GM20431 (cell line): ENCODE results near the gene CLEC18C.
"Not testable (repeated sequence)": the region's sequence is repeated elsewhere in the genome, so short reads cannot be mapped to it uniquely, and the experiment has no call there.

Source experiments
- in situ Hi-C: fragments of 300-500 bp; cut with MseI, MboI; formaldehyde crosslinking; loops from one replicate; pipeline ENCODE4 v1.15.0; 2020; ENCODE audit warnings: low sequenced_read_pairs; ENCODE audit not compliant: unreplicated experiment

CLEC18C gene

GRCh38 chr16:70158261-70158939, 15.2 kb upstream of the CLEC18C start:
- in situ Hi-C loops = no loop called here

DNA sequence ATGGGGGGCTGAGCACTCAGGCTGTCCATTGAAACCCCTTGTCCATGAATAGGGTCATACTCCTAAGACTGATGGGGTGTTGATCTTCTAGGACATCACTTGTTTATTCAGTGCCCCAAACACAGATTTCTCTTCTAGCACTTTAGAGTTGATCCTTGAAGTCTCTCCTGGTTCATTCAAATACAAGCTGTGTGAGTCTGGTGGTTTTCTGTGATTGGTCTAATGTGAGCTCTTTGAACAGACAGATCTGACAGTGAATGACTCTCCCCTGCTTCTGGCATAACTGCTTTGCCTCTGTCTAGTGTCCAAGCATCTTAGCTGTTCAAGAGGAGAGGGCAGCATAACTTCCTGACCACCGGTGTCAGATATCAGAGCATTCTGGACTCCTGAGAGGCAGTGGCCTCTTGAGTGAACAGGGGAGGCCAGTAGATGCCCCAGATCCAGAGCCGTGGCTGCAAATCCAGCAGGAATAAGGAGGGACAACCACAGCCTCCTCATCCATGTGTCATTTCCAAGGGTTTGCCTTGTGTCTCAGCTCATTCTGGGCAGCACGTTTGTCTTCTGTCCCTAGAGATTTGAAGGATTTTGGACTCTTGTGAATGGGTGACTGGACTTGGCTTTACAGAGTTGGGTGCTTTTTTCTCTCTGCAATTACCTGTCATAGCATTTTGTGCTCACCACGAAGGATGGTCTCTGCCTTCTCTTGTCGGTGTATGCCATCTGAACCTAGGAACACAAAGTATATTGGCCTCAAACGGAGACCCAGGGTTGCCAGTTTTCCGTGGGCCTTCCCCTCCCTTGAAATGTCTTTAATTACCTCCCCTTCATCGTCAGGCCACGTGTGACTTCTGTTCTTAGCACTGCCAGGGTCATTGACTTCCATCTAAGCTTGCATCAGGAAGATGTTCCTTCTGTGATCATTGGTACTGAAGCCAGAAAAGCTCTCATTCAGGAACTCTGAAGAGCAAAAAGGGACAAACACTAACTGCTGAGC, 13.9 kb upstream of the CLEC18C start:
- in situ Hi-C loops = no loop called here

- in situ Hi-C loops = no loop called here
Measured at GRCh38 chr16:70160388-70160787, 13.2 kb upstream of the CLEC18C start.

DNA sequence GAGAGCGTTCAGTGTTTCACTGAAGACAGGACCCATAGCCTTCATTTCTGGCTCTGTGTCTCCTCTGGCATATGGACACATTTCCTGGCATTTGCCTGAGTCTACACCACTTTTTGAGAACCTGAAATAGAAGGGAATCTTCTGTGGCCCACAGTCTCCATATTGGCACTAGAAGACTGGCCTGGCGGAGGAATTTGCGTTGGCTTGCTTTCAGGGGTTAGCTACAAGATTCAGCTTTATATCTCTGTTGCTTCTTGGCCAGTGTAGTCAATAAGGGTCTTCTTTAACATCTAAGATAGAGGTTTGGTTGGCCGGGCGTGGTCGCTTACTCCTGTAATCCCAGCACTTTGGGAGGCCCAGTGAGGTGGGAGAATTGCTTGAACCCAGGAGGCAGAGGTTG, 12.8 kb upstream of the CLEC18C start:
- in situ Hi-C loops = no loop called here

DNA sequence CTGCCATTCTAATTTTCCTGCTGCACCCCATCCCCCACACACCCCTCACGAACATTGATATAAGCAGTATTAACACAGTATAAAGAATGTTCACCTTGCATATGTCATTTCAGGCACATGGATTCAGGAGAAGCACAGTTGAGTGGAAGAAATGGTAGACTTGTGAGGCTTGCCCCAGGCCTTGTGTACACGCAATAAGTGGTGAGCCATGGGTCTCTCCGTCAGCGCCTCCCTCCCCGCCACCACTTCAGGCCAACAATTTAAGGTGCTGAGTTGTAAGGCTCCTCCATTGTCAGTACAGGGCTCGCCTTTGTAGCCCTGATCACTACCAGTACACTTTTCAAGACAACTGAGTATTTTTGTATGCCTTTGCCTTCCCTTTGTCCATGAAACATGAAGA, 12.2 kb upstream of the CLEC18C start:
- in situ Hi-C loops = no loop called here

GRCh38 chr16:70162041-70162451, 11.5 kb upstream of the CLEC18C start:
- in situ Hi-C loops = no loop called here

- in situ Hi-C loops = no loop called here
Measured at GRCh38 chr16:70163596-70163995, 10.0 kb upstream of the CLEC18C start.

- in situ Hi-C loops = not testable (repeated sequence)
Measured at GRCh38 chr16:70166688-70167087, 6.9 kb upstream of the CLEC18C start.

DNA sequence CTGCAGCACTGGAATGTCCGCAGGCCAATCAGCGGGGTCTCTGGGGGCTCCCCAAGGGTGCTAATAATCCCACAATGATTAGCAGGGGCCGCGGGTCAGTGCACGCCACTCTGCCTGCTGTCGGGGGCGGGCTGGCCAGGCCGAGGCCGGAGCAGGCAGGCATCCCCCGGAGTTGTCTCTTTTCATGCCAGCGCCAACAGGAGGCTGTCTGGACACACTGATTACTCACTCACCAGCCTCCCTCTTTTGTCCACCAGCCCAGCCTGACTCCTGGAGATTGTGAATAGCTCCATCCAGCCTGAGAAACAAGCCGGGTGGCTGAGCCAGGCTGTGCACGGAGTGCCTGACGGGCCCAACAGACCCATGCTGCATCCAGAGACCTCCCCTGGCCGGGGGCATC, 329 bp downstream of the CLEC18C start:
- in situ Hi-C loops = not testable (repeated sequence)

DNA sequence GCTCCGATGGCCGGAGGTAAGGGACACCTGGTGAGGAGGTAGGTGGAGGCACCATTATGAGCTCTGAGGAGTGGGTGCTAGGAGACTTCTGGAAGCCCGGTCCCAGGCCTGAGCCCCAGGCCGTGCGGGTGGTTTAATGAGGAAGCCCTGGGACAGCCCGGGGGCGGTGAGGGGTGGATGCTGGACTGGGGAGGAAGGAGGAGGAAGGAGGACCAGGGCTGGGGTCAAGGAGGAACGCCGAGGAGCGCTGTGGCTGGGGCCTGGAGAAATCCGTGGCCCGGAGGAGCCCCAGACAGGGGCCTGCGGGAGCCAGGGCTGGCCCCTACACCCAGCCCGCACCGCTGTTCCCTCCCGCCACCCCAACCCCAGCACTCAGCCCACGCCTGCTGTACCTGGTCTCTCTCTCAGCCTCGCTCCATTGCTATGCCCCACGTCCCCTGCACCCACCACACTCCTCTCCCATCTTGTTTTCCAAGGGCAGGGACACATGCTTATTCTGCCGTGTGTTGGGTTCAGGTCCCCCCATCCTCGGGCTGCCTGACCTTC, 873 bp downstream of the CLEC18C start:
- in situ Hi-C loops = not testable (repeated sequence)

DNA sequence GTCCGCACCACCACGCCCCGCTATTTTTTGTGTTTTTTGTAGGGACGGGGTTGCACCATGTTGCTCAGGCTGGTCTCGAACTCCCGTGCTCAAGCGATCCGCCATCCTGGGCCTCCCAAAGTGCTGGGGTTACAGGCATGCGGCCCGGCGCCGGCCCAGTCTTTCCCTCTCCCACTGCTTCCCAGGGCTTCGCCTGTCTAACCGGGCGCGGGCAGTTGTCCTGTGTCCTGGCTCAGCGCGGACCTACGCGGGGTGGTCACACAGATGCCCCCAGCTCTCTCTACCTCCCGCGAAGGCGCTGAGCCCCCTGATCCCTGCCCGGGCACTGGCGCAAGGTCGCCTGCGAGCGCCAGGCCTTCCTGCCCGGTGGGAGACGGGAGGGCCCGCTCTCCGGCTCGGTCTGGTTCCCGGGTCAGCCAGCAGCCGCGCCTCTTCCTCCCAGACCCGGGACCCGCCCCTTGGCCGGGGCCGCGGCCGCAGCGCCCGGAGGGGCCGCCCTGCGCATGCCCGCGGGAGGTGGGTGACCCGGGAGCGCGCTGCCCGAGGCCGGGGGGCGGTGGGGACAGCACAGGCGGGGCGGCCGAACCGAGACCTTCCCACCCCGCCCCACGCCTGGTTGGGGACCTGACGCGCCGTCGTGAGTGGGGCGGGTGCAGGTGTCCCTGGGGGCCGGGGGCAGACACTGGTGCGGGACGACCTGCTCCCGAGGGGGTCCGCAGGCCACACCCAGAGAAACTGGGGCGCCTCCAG, 14.4 kb downstream of the CLEC18C start:
- in situ Hi-C loops = not testable (repeated sequence)

- in situ Hi-C loops = not testable (repeated sequence)
Measured at GRCh38 chr16:70188608-70188915, 15.0 kb downstream of the CLEC18C start.

GRCh38 chr16:70190574-70190973, 17.0 kb downstream of the CLEC18C start:
- in situ Hi-C loops = not testable (repeated sequence)

DNA sequence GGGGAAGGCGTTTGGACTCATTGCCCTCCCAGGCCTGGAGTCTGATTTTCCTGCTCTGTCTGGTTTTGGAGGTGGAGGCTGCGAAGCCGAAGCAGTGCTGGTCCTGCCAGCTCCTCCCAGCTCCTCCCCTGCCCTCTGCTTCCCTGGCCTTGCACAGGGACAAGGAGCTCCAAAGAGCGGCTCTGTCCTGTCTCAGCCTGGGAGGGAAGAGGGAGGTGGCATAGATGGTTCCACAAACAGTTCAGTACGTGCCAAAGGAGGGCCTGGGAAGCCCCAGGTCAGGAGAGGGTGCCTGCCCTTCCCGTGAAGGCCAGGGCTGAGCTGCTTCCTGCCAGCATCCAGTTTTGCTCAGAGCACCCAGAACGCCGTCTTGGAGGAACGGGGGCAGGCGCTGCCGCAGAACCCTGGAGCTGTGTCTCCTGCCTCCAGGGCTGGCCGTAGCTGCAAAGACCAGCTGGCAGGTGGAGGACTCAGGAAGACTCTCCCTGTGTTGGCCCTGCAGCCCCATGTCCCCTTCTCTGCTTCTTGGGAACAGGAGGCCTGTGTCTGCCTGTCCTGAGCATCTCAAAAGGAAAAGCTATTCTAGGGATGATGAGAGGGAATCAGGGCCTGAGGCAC, 23.2 kb downstream of the CLEC18C start:
- in situ Hi-C loops = not testable (repeated sequence)

DNA sequence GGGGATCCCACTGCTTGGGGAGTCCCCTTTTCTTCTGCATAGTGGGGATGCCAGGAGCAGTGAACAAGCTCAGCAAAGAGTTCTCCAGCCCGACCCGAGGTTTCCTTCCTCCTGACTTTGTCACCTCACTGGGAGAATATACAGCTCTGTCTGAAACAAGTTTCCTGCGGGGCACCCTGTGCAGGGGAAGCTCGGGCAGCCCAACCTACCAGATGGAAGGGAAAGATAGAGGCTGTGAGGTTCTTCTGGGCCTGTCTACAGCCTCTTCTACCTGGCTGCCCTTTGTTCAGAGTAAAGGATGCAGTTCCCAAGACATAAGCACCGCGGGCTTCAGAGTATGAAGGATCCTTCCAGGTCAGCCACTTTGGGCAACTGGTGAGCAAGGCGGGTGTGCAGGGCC, 24.0 kb downstream of the CLEC18C start:
- in situ Hi-C loops = not testable (repeated sequence)

DNA sequence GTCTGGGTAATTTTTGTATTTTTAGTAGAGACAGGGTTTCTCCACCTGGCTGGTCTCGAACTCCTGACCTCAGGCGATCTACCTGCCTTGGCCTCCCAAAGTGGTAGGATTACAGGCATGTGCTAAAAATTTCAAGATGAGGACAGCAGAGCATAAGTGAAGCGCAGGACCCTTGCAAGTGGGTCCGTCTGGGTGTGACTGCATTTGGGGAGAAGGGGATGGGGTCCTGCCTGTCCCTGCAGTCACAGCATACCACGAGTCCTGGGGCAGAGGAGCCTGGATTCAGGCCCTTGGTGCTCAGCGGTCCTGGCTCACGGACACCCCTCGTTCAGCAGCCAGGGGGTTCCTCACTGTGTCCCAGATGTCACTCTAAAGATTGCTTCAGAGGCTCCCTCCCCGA, 24.6 kb downstream of the CLEC18C start:
- in situ Hi-C loops = not testable (repeated sequence)

DNA sequence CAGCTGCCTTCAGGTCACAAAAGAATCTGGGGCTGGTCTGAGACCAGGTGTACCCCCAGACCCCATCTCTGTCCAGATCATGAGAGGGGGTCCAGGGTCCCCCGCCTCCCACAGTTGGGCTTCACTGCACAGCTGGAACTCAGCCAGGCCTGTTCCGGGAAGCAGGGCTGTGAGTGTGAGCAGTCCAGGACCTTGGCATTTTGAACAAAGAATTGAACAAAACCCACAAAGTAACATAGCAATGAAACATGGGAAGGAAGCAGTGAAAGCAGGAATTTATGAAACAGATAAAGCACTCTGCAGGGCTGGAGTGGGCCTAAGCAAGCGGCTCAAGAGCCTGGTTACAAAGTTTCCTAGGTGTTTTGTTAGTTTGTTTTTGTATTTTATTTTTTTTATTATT, 25.1 kb downstream of the CLEC18C start:
- in situ Hi-C loops = not testable (repeated sequence)

DNA sequence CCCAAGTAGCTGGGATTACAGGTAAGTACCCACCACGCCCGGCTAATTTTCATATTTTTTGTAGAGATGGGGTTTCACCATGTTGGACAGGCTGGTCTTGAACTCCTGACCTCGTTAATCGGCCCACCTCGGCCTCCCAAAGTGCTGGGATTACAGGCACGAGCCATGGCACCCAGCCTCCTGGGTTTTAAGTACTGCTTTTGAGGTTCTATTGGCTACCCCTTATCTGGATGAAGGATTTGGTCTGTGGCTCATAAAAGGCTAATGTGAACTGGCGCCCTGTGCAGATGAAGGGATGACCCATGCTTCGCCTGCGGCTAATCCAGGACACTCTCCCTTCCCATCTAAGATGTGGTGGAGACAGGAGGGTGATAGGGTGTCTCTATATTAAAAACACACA, 25.6 kb downstream of the CLEC18C start:
- in situ Hi-C loops = not testable (repeated sequence)

DNA sequence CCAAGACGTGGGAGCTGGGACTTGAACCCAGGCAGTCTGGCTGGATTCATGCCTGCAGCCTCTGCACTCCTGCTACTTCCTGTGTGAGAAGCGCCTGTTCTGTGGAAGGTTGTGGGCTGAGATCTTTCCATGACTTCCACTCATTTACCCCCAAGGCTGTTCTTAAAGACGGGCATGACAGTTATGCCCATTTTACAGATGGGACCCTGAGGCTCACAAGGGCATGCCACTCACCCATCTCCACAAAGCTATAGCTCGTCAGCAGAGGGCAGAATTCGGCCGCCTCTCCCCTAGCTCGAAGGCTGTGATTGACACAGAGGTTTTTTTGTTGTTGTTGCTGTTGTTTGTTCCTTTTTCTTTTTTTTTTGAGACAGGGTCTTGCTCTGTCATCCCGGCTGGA, 26.5 kb downstream of the CLEC18C start:
- in situ Hi-C loops = not testable (repeated sequence)

DNA sequence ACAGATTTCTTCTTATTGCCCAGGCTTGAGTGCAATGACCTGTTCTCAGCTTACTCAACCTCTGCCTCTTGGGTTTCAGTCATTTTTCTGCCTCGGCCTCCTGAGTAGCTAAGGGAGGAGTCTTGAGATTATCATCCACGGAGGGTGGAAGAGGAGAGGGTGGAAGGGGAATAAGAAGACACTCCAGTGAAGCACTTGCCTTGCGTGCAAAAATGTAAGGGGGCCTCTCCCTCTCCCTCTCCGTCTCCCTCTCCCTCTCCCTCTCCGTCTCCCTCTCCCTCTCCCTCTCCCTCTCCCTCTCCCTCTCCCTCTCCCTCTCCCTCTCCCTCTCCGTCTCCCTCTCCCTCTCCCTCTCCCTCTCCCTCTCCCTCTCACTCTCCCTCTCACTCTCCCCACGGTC, 29.9 kb downstream of the CLEC18C start:
- in situ Hi-C loops = not testable (repeated sequence)
